Right forelimb (tissue), 1 donor: ENCODE data around the gene MTHFR.
"Not testable (repeated sequence)": the region's sequence is repeated elsewhere in the genome, so short reads cannot be mapped to it uniquely, and the experiment has no call there.

Experiments
- DNase-seq: peaks from one replicate; pipeline ENCODE4 v3.0.0-alpha.2; 2018

MTHFR gene

GRCh38 chr1:11831945-11832725 lies 26.4 kb upstream of the MTHFR start:
- DNase-seq, result no peak

GRCh38 chr1:11828511-11828910 lies 22.7 kb upstream of the MTHFR start:
- DNase-seq, result no peak

GRCh38 chr1:11826946-11827345 lies 21.2 kb upstream of the MTHFR start:
- no peak for DNase-seq

- no peak for DNase-seq
Observed at GRCh38 chr1:11825131-11825530, 19.4 kb upstream of the MTHFR start.

GRCh38 chr1:11823366-11824137 lies 17.8 kb upstream of the MTHFR start:
- no peak for DNase-seq

GRCh38 chr1:11822091-11822490 lies 16.3 kb upstream of the MTHFR start:
- DNase-seq, result no peak

GRCh38 chr1:11817192-11817591 lies 11.4 kb upstream of the MTHFR start:
- DNase-seq, result no peak

- no peak for DNase-seq
Observed at GRCh38 chr1:11813021-11813420, 7.3 kb upstream of the MTHFR start.

- DNase-seq, result no peak
Observed at GRCh38 chr1:11807133-11807532, 1.4 kb upstream of the MTHFR start.

- no peak for DNase-seq
Observed at GRCh38 chr1:11806307-11806936, 658 bp upstream of the MTHFR start.

- peak; percentile 66 for DNase-seq
Observed at GRCh38 chr1:11804666-11805421, 920 bp downstream of the MTHFR start.

GRCh38 chr1:11803924-11804665 lies 1.7 kb downstream of the MTHFR start:
- DNase-seq, result not testable (repeated sequence)

GRCh38 chr1:11802973-11803885 lies 2.5 kb downstream of the MTHFR start:
- DNase-seq, result peak; percentile 92

- DNase-seq, result no peak
Observed at GRCh38 chr1:11802616-11802972, 3.2 kb downstream of the MTHFR start.

- DNase-seq, result no peak
Observed at GRCh38 chr1:11800756-11801433, 4.9 kb downstream of the MTHFR start.

GRCh38 chr1:11800391-11800755 lies 5.4 kb downstream of the MTHFR start:
- no peak for DNase-seq

- no peak for DNase-seq
Observed at GRCh38 chr1:11799896-11800295, 5.9 kb downstream of the MTHFR start.

- DNase-seq, result no peak
Observed at GRCh38 chr1:11799099-11799498, 6.7 kb downstream of the MTHFR start.

GRCh38 chr1:11797525-11798216 lies 8.1 kb downstream of the MTHFR start:
- no peak for DNase-seq
